Stomach smooth muscle (tissue), 2 donors: ENCODE results near the gene SLC8A2.

Experiments
- H3K27ac ChIP-seq: one replicate; pipeline ENCODE4 v1.7.0; 2013; ENCODE audit warnings: mild to moderate bottlenecking, low read length, inconsistent platforms
- H3K27me3 ChIP-seq, 2 donors: one replicate each; pipeline ENCODE4 v1.7.0; 2013; ENCODE audit warnings: low read length in 2 of 2; ENCODE audit not compliant: insufficient read depth in 2 of 2, control insufficient read depth in 1 of 2
- H3K36me3 ChIP-seq, 2 donors: one replicate each; pipeline ENCODE4 v1.7.0; 2013; ENCODE audit warnings: low read length in 2 of 2; ENCODE audit not compliant: control insufficient read depth in 2 of 2, insufficient read depth in 2 of 2
- H3K4me1 ChIP-seq: one replicate; pipeline ENCODE4 v1.7.0; 2013; ENCODE audit warnings: low read length; ENCODE audit not compliant: control insufficient read depth, insufficient read depth
- H3K4me3 ChIP-seq, 2 donors: one replicate each; pipeline ENCODE4 v1.7.0; 2013; ENCODE audit warnings: low read length in 2 of 2
- H3K9ac ChIP-seq, 2 donors: one replicate each; pipeline ENCODE4 v1.7.0; 2013; ENCODE audit warnings: low read length in 2 of 2, mild to moderate bottlenecking in 1 of 2
- H3K9me3 ChIP-seq, 2 donors: one replicate each; pipeline ENCODE4 v1.7.0; 2013; ENCODE audit warnings: low read length in 2 of 2; ENCODE audit not compliant: control insufficient read depth in 2 of 2
- donor health status: healthy.
- donor health status: Pancreatic carcinoma.

The SLC8A2 gene

GRCh38 chr19:47458672-47459071 lies 13.0 kb downstream of the SLC8A2 start:
- no peak overlapping the region for H3K4me3 ChIP-seq
- H3K9me3 ChIP-seq = peaks cover 0 to 4% of the 10 kb centered on the region in 2 donors
- H3K36me3 ChIP-seq = peaks cover 6 to 13% of the 10 kb centered on the region in 2 donors
- H3K4me1 ChIP-seq = no peaks in the 10 kb centered on the region
- peaks cover 0 to 6% of the 10 kb centered on the region in 2 donors for H3K27me3 ChIP-seq
- H3K9ac ChIP-seq = no peak overlapping the region
- H3K27ac ChIP-seq = no peak overlapping the region

GRCh38 chr19:47456721-47457474 lies 14.8 kb downstream of the SLC8A2 start:
- Histone ChIP-seq H3K9me3 (peaks cover 0 to 4% of the 10 kb centered on the region in 2 donors), H3K27me3 (peaks cover 0 to 6% of the 10 kb centered on the region in 2 donors), H3K4me3 (no peak overlapping the region)

GRCh38 chr19:47450478-47450877 lies 21.2 kb downstream of the SLC8A2 start:
- no peaks in the 10 kb centered on the region for H3K9me3 ChIP-seq
- peaks cover 10% of the 10 kb centered on the region for H3K4me1 ChIP-seq
- H3K27ac ChIP-seq = no peak overlapping the region
- H3K36me3 ChIP-seq = peaks cover 8 to 9% of the 10 kb centered on the region in 2 donors
- no peak overlapping the region for H3K4me3 ChIP-seq
- H3K27me3 ChIP-seq = peaks cover 3 to 21% of the 10 kb centered on the region in 2 donors
- H3K9ac ChIP-seq = no peak overlapping the region

More at GRCh38 chr19:47456721-47457474, 14.8 kb downstream of the SLC8A2 start:
- Histone ChIP-seq H3K27ac (no peak overlapping the region), H3K4me1 (no peaks in the 10 kb centered on the region), H3K36me3 (peaks cover 11 to 18% of the 10 kb centered on the region in 2 donors), H3K9ac (no peak overlapping the region)

- Histone ChIP-seq H3K27ac (no peak overlapping the region), H3K4me1 (peaks cover 10% of the 10 kb centered on the region), H3K4me3 (no peak overlapping the region), H3K9ac (no peak overlapping the region), H3K27me3 (peaks cover 3 to 27% of the 10 kb centered on the region in 2 donors), H3K9me3 (no peaks in the 10 kb centered on the region), H3K36me3 (peaks cover 5% of the 10 kb centered on the region in 2 donors)
Measured at GRCh38 chr19:47448360-47448727, 23.3 kb downstream of the SLC8A2 start.

DNA sequence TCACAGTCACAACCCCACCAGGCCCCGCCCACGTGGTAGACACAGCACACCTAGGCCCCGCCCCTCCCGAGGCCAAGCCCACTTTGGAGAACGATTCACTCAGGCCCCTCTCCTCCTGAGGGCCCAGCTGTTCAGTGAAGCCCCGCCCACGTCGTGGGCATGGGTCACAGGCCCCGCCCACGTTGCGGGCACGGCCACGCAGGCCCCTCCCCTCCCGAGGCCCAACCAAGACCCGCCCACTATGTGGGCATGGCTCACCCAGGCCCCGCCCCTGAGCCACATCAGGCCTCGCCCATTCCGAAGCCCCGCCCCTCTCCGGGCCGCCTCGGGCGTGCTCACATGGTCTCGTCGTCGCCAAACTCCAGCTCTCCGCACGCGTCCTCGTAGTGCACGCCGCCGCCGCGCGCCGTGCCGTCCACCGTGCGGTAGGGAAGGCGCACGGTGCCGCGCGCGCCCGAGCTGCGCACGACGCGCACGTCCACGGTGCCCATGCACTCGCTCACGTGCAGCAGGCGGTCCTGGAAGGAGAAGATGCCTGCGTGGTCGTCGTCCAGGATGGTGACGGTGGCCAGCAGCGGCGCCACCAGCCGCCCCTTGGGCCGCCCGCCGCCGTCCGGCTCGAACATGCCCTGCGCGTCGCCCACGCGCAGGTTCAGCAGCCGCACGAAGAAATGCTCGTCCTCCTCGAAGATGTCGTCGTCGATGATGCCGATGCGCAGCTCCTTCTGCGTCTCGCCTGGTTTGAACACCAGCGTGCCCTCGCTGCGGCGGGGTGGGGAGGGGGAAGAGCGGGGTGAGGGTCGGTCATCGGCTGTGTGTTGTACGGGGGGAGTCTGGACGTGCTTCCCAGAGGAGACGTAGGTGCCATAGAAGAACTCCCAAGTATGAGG lies 24.0 kb downstream of the SLC8A2 start:
- Histone ChIP-seq H3K9ac (no peak overlapping the region), H3K4me3 (peak overlapping the region in 1 of 2 donors; percentile 15), H3K36me3 (peaks cover 2 to 4% of the 10 kb centered on the region in 2 donors), H3K27ac (no peak overlapping the region), H3K9me3 (no peaks in the 10 kb centered on the region), H3K27me3 (peaks cover 3 to 27% of the 10 kb centered on the region in 2 donors), H3K4me1 (peaks cover 10% of the 10 kb centered on the region)

DNA sequence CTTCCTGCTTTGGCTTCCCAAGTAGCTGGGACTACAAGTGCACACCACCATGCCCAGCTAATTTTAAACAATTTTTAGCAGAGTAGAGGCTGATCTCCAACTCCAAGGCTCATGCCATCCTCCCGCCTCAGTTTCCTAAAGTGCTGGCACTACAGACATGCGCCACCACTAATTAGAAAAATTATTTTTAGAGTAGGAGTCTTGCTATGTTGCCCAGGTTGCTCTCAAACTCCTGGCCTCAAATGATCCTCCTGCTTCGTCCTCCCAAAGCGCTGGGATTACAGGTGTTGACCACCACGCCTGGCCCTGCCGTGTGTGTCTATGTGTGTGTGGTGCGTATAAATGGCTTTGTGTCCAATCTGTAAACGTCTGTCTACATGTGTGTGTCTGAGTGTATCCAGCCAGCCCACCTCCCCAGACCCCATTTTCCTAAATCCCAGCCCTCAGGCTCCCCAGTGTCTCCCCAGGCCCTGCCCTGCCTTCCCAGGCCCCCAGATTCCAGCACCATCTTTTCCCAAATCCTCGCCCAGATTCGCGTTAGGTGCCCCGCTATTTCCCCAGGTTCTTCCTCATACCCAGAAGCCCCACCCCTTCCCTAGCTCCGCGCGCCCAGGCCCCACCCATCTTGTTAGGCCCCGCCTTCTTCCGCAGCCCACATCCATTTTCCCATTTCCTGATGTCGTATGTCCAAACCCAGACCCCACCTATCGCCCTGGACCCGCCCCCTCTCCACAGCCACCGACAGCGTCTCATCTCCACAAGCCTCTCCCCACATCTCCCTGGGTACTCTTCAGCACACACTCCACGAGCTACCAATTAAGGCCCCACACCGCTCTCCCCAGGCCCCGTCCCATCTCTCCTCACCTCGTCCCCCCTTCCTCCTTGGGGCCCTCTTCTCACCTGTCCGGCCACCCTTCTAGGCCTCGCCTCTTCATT lies 24.9 kb downstream of the SLC8A2 start:
- Histone ChIP-seq H3K4me3 (no peak overlapping the region), H3K27ac (no peak overlapping the region), H3K4me1 (peaks cover 10% of the 10 kb centered on the region)

GRCh38 chr19:47445937-47446402 lies 25.7 kb downstream of the SLC8A2 start:
- Histone ChIP-seq H3K27me3 (peaks cover 6 to 27% of the 10 kb centered on the region in 2 donors), H3K27ac (no peak overlapping the region), H3K9ac (no peak overlapping the region), H3K4me3 (peak overlapping the region in 1 of 2 donors; percentile 15), H3K9me3 (no peaks in the 10 kb centered on the region), H3K4me1 (peaks cover 10% of the 10 kb centered on the region), H3K36me3 (peaks cover 2% of the 10 kb centered on the region in 2 donors)

More for the DNA sequence above, 24.9 kb downstream of the SLC8A2 start:
- Histone ChIP-seq H3K36me3 (peaks cover 2 to 4% of the 10 kb centered on the region in 2 donors), H3K9ac (no peak overlapping the region), H3K27me3 (peaks cover 3 to 27% of the 10 kb centered on the region in 2 donors), H3K9me3 (no peaks in the 10 kb centered on the region)

DNA sequence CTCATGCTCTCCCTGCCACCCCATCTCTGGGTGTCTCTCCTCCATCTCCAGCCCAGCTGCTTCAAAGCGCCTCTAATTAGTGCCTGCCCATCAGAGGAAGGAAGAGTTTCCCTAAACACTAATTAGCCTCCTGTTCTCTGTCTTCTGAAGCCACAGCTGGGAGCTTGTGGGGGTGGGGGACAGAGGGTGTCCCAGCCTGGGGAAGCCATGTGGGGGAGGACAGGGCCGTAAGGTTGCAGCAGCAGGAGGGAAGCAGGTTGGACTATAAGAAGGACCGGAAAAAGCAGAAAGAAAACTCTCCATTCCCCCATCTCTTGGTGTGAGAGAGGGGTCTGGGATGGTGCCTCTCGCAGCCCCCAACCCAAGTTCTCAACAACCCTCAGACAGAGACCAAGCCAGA lies 26.2 kb downstream of the SLC8A2 start:
- Histone ChIP-seq H3K36me3 (peaks cover under 1 to 2% of the 10 kb centered on the region in 2 donors), H3K4me1 (peaks cover 10% of the 10 kb centered on the region), H3K9ac (no peak overlapping the region), H3K27ac (no peak overlapping the region), H3K9me3 (no peaks in the 10 kb centered on the region), H3K4me3 (no peak overlapping the region), H3K27me3 (peaks cover 6 to 27% of the 10 kb centered on the region in 2 donors)

DNA sequence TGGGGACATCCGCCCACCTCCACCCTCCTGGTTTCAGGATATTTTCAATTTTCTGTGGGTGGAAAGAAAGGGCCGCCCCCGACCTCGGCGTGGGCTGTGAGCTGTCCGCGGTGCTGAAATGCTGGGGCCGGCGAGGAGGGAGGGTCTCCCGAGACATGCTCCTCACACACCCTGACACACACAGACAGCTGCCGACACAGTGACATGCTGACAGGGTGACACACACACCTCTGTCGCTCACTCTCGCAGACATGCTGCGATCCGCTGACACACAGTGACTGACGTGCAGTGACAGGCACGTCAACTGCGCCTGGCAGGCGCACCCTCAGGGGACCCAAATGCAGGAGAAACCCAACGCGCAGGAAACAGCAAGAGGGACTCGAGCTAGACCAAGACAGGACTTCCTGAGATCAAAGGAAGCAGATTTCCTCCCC lies 27.3 kb downstream of the SLC8A2 start:
- Histone ChIP-seq H3K4me1 (peaks cover 10% of the 10 kb centered on the region), H3K4me3 (no peak overlapping the region), H3K27me3 (peaks cover 6 to 27% of the 10 kb centered on the region in 2 donors), H3K9ac (no peak overlapping the region), H3K36me3 (peaks cover 0 to 2% of the 10 kb centered on the region in 2 donors), H3K9me3 (no peaks in the 10 kb centered on the region), H3K27ac (no peak overlapping the region)

DNA sequence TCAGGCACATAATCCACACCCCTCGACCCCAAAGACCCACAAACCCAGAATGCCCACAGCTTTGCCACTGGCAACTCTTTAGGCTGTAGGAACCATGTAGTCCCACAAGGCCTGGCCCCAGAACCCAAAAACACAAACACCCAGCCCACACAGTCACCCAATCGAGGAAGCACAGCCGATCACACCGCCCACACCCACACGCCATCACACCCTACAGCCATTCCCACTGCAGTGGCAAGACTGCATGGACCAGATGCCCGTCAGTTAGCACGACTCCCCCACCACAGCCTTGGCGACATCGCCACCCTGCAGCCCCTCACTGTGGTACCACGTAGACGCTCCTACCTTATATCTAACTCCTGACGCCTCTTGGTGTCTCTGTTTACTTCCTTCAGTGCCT lies 28.4 kb downstream of the SLC8A2 start:
- H3K36me3 ChIP-seq = peaks cover 0 to 2% of the 10 kb centered on the region in 2 donors
- H3K4me1 ChIP-seq = peaks cover 10% of the 10 kb centered on the region
- H3K4me3 ChIP-seq = no peak overlapping the region
- H3K9ac ChIP-seq = no peak overlapping the region
- no peaks in the 10 kb centered on the region for H3K9me3 ChIP-seq
- H3K27ac ChIP-seq = no peak overlapping the region
- peaks cover 6 to 26% of the 10 kb centered on the region in 2 donors for H3K27me3 ChIP-seq
